ENCODE results near the gene NANS. TPM values are rescaled to one million over a fixed set of nuclear protein-coding genes. Genes with fewer than 3 reads are reported as not detected.

Gene NANS
- total and polyA plus RNA-seq, 2 of the 13 experiments (the other 11 are each of a cell fraction or from before 2014, with no cell fraction given): 86.9 to 203 TPM

- TF ChIP-seq ZNF10 (CRISPR knock-in tag; IDR thresholded peaks at IDR 0.05; ENCODE audit: borderline replicate concordance, low read depth): no peak
- TF ChIP-seq RCOR2 (CRISPR knock-in tag; IDR thresholded peaks at IDR 0.05): no peak
- peak; percentile 59; the same call in 1 of the 2 replicates for TF ChIP-seq ISL2 (CRISPR knock-in tag; IDR thresholded peaks at IDR 0.05)
- 0 out of 2 replicates have a peak, but pooled peaks have one; percentile 15 for TF ChIP-seq ZNF512B (CRISPR knock-in tag; IDR thresholded peaks at IDR 0.05; ENCODE audit: borderline replicate concordance)
- no peak for TF ChIP-seq PRPF4 (IDR thresholded peaks at IDR 0.05; ENCODE audit: low read depth, low read length, poor library complexity, severe bottlenecking)
- TF ChIP-seq, protein P1, sequence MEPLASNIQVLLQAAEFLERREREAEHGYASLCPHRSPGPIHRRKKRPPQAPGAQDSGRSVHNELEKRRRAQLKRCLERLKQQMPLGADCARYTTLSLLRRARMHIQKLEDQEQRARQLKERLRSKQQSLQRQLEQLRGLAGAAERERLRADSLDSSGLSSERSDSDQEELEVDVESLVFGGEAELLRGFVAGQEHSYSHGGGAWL (CRISPR knock-in tag; IDR thresholded peaks at IDR 0.05): peak; percentile 75; the same call in 1 of the 2 replicates
- peak; percentile 59 for TF ChIP-seq DRAP1 (CRISPR knock-in tag; IDR thresholded peaks at IDR 0.05)
- TF ChIP-seq, protein P2, sequence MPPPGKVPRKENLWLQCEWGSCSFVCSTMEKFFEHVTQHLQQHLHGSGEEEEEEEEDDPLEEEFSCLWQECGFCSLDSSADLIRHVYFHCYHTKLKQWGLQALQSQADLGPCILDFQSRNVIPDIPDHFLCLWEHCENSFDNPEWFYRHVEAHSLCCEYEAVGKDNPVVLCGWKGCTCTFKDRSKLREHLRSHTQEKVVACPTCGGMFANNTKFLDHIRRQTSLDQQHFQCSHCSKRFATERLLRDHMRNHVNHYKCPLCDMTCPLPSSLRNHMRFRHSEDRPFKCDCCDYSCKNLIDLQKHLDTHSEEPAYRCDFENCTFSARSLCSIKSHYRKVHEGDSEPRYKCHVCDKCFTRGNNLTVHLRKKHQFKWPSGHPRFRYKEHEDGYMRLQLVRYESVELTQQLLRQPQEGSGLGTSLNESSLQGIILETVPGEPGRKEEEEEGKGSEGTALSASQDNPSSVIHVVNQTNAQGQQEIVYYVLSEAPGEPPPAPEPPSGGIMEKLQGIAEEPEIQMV (CRISPR knock-in tag; IDR thresholded peaks at IDR 0.05; ENCODE audit: low read depth): peak; percentile 79; the same call in 1 of the 2 replicates
- no peak for TF ChIP-seq IKZF4 (CRISPR knock-in tag; IDR thresholded peaks at IDR 0.05; ENCODE audit: borderline replicate concordance, low read depth, not compliant biosample characterization)
- no peak for TF ChIP-seq SCMH1 (CRISPR knock-in tag; IDR thresholded peaks at IDR 0.05; ENCODE audit: borderline replicate concordance)
- TF ChIP-seq ZNF362 (CRISPR knock-in tag; IDR thresholded peaks at IDR 0.05; ENCODE audit: borderline replicate concordance): peak; percentile 19; the same call in 1 of the 2 replicates
- TF ChIP-seq ZNF547 (CRISPR knock-in tag; IDR thresholded peaks at IDR 0.05): peak; percentile 85; the same call in 1 of the 2 replicates
- TF ChIP-seq, protein P3, sequence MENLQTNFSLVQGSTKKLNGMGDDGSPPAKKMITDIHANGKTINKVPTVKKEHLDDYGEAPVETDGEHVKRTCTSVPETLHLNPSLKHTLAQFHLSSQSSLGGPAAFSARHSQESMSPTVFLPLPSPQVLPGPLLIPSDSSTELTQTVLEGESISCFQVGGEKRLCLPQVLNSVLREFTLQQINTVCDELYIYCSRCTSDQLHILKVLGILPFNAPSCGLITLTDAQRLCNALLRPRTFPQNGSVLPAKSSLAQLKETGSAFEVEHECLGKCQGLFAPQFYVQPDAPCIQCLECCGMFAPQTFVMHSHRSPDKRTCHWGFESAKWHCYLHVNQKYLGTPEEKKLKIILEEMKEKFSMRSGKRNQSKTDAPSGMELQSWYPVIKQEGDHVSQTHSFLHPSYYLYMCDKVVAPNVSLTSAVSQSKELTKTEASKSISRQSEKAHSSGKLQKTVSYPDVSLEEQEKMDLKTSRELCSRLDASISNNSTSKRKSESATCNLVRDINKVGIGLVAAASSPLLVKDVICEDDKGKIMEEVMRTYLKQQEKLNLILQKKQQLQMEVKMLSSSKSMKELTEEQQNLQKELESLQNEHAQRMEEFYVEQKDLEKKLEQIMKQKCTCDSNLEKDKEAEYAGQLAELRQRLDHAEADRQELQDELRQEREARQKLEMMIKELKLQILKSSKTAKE (CRISPR knock-in tag; IDR thresholded peaks at IDR 0.05; ENCODE audit: borderline replicate concordance): no peak
- TF ChIP-seq, protein P4, sequence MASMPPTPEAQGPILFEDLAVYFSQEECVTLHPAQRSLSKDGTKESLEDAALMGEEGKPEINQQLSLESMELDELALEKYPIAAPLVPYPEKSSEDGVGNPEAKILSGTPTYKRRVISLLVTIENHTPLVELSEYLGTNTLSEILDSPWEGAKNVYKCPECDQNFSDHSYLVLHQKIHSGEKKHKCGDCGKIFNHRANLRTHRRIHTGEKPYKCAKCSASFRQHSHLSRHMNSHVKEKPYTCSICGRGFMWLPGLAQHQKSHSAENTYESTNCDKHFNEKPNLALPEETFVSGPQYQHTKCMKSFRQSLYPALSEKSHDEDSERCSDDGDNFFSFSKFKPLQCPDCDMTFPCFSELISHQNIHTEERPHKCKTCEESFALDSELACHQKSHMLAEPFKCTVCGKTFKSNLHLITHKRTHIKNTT (CRISPR knock-in tag; IDR thresholded peaks at IDR 0.05): no peak
- TF ChIP-seq SETDB1 (CRISPR knock-in tag; IDR thresholded peaks at IDR 0.05; ENCODE audit: borderline replicate concordance): no peak
- peak; percentile 89 for TF ChIP-seq TMF1 (CRISPR knock-in tag; IDR thresholded peaks at IDR 0.05; ENCODE audit: low read depth)
- no peak for TF ChIP-seq ZNF260 (CRISPR knock-in tag; IDR thresholded peaks at IDR 0.05; ENCODE audit: borderline replicate concordance, low read depth)
Measured at GRCh38 chr9:98056269-98057137, at the start of gene NANS (continued).

Data from HepG2 (cell line).